Measurements from ENCODE around the gene ARAP1. TPM values are rescaled to one million over a fixed set of nuclear protein-coding genes. Genes with fewer than 3 reads are reported as not detected.

ARAP1 gene
- polyA plus RNA-seq, 3 donors = 48.7 to 487 (median 79.0) TPM

- Histone ChIP-seq H3K27me3 (ENCODE audit: control insufficient read depth in 2 of 2, insufficient read depth in 2 of 2, low read length in 2 of 2) (peaks cover 14 to 46% of the 10 kb centered on the region in 2 donors), H4K20me1 (ENCODE audit: insufficient read depth, low read length) (peaks cover 8% of the 10 kb centered on the region), H3K79me2 (ENCODE audit: insufficient read depth, low read length) (no peaks in the 10 kb centered on the region), H3K4me3 (replicated peaks in 1 of 3; ENCODE audit: low read depth in 2 of 3, low read length in 3 of 3) (no peak overlapping the region), H3K4me2 (replicated peaks; ENCODE audit: extremely low read depth, low read length, poor library complexity, severe bottlenecking) (no peak overlapping the region), H3K4me1 (ENCODE audit: control insufficient read depth in 1 of 2, insufficient read depth in 2 of 2, low read length in 2 of 2) (peaks cover 11 to 14% of the 10 kb centered on the region in 2 donors), H3K36me3 (replicated peaks in 1 of 2; ENCODE audit: control insufficient read depth in 1 of 2, insufficient read depth in 2 of 2, low read length in 2 of 2) (no peaks in the 10 kb centered on the region), H3K9me3 (replicated peaks in 1 of 2; ENCODE audit: control insufficient read depth in 1 of 2, insufficient read depth in 1 of 2, low read length in 2 of 2) (peaks cover 0 to 14% of the 10 kb centered on the region in 2 donors), H3K9ac (ENCODE audit: insufficient read depth, low read length, poor library complexity, severe bottlenecking) (no peak overlapping the region), H3K27ac (ENCODE audit: low read depth in 1 of 2, low read length in 2 of 2) (no peak overlapping the region), H2AFZ (ENCODE audit: insufficient read depth, low read depth, low read length, poor library complexity, severe bottlenecking) (no peak overlapping the region)
- TF ChIP-seq CTCF (IDR thresholded peaks at IDR 0.05) = no peak
- WGBS (ENCODE audit: insufficient coverage) = no CpG with 5 or more reads among the region's 2 CpGs
- Mint-ChIP-seq H3K4me3 (no peak overlapping the region), H3K36me3 (no peaks in the 10 kb centered on the region), H3K27me3 (ENCODE audit: low read depth in 3 of 3) (peaks cover 28 to 42% (median 37%) of the 10 kb centered on the region in 3 donors), H3K9me3 (peaks cover 0 to 8% (median 0%) of the 10 kb centered on the region in 7 donors), H3K4me1 (peaks cover 8% of the 10 kb centered on the region), H3K27ac (no peak overlapping the region)
- DNase-seq = no peak
- intact Hi-C loops (cut with micrococcal nuclease) = no loop called here
Observed at GRCh38 chr11:72637198-72637597, 115.0 kb downstream of the ARAP1 start.

DNA sequence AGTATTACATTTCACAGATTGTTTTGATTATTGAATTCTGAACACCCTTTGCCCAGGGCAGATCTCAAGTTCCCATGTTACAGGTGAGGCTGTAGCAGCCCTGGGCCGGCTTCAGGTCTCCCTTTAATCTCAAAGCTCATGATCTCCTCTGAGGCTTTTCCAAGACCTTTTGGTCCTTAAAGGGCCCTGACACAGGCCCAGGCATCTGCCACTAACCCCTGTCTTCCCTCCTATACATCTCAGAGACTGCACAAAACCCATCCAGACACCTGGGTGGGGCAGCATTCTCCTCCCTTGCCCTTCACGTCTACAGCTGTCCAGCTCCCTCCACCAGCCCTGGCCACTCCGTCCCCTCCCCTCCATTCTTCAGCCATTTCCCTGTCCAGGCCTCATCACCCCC is 115.8 kb downstream of the ARAP1 start:
- H3K79me2 ChIP-seq (ENCODE audit: insufficient read depth, low read length) = no peaks in the 10 kb centered on the region
- peaks cover 6 to 8% of the 10 kb centered on the region in 2 donors for H3K4me1 ChIP-seq (ENCODE audit: control insufficient read depth in 1 of 2, insufficient read depth in 2 of 2, low read length in 2 of 2)
- peaks cover 0 to 5% (median 0%) of the 10 kb centered on the region in 7 donors for H3K9me3 Mint-ChIP-seq
- H3K27me3 Mint-ChIP-seq (ENCODE audit: low read depth in 3 of 3) = peaks cover 28 to 44% (median 37%) of the 10 kb centered on the region in 3 donors
- peaks cover 8 to 39% of the 10 kb centered on the region in 2 donors for H3K27me3 ChIP-seq (ENCODE audit: control insufficient read depth in 2 of 2, insufficient read depth in 2 of 2, low read length in 2 of 2)
- TF ChIP-seq CTCF (IDR thresholded peaks at IDR 0.05) = no peak
- H3K27ac ChIP-seq (ENCODE audit: low read depth in 1 of 2, low read length in 2 of 2) = no peak overlapping the region
- H3K9me3 ChIP-seq (replicated peaks in 1 of 2; ENCODE audit: control insufficient read depth in 1 of 2, insufficient read depth in 1 of 2, low read length in 2 of 2) = peaks cover 0 to 7% of the 10 kb centered on the region in 2 donors
- peak overlapping the region in 1 of 7 donors; percentile 2 for H3K27ac Mint-ChIP-seq
- no peaks in the 10 kb centered on the region for H3K36me3 Mint-ChIP-seq
- no peak overlapping the region for H3K4me2 ChIP-seq (replicated peaks; ENCODE audit: extremely low read depth, low read length, poor library complexity, severe bottlenecking)
- DNase-seq = no peak
- no peaks in the 10 kb centered on the region for H3K36me3 ChIP-seq (replicated peaks in 1 of 2; ENCODE audit: control insufficient read depth in 1 of 2, insufficient read depth in 2 of 2, low read length in 2 of 2)
- no peak overlapping the region for H3K9ac ChIP-seq (ENCODE audit: insufficient read depth, low read length, poor library complexity, severe bottlenecking)
- peaks cover 8% of the 10 kb centered on the region for H3K4me1 Mint-ChIP-seq
- H3K4me3 Mint-ChIP-seq = peak overlapping the region in 1 of 2 donors; percentile 68
- no peak overlapping the region for H3K4me3 ChIP-seq (replicated peaks in 1 of 3; ENCODE audit: low read depth in 2 of 3, low read length in 3 of 3)
- intact Hi-C loops (cut with micrococcal nuclease) = no loop called here
- H4K20me1 ChIP-seq (ENCODE audit: insufficient read depth, low read length) = peaks cover 1% of the 10 kb centered on the region
- H2AFZ ChIP-seq (ENCODE audit: insufficient read depth, low read depth, low read length, poor library complexity, severe bottlenecking) = no peak overlapping the region
- WGBS (ENCODE audit: insufficient coverage) = 89% methylated on average over 3 of the region's 3 CpGs
